Lung (tissue), 12 donors: ENCODE results near the gene GSDME. TPM values are rescaled to one million over a fixed set of nuclear protein-coding genes. Genes with fewer than 3 reads are reported as not detected.

Experiments
- ATAC-seq: fragments of 200-7000 bp; cut with Tn5 transposase; one replicate; pipeline ENCODE4 v1.9.1; 2020; ENCODE audit warnings: moderate number of reproducible peaks; ENCODE audit not compliant: insufficient read depth, low FRiP score
- DNase-seq, 3 donors: peaks; one replicate each; pipeline ENCODE4 v3.0.0-alpha.2; 2013 to 2017
- H3K27ac ChIP-seq, 2 donors: one replicate each; pipeline ENCODE4 v1.5.1; 2013; ENCODE audit warnings: mild to moderate bottlenecking in 2 of 2, moderate library complexity in 2 of 2, control low read depth in 1 of 2, inconsistent platforms in 1 of 2, low read depth in 1 of 2, low read length in 1 of 2
- H3K27me3 ChIP-seq, 3 donors: one replicate each; pipeline ENCODE4 v1.5.1; 2013; ENCODE audit warnings: low read length in 2 of 3; ENCODE audit not compliant: control insufficient read depth in 3 of 3, insufficient read depth in 3 of 3
- H3K36me3 ChIP-seq, 4 donors: one replicate each; pipeline ENCODE4 v1.5.1; 2013; ENCODE audit warnings: low read length in 4 of 4, mild to moderate bottlenecking in 1 of 4, moderate library complexity in 1 of 4; ENCODE audit not compliant: control insufficient read depth in 4 of 4, insufficient read depth in 4 of 4
- H3K4me1 ChIP-seq, 5 donors: one replicate each; pipeline ENCODE4 v1.5.1; 2013; ENCODE audit warnings: low read length in 5 of 5, mild to moderate bottlenecking in 2 of 5, moderate library complexity in 1 of 5; ENCODE audit not compliant: control insufficient read depth in 5 of 5, insufficient read depth in 5 of 5
- H3K4me3 ChIP-seq: one replicate; pipeline ENCODE4 v1.5.1; 2013; ENCODE audit warnings: mild to moderate bottlenecking, control low read depth, moderate library complexity
- H3K9ac ChIP-seq, 2 donors: one replicate each; pipeline ENCODE4 v1.5.1; 2013; ENCODE audit warnings: low read length in 2 of 2, control low read depth in 1 of 2; ENCODE audit not compliant: insufficient read depth in 1 of 2
- H3K9me3 ChIP-seq, 4 donors: one replicate each; pipeline ENCODE4 v1.5.1; 2013; ENCODE audit warnings: low read length in 3 of 4, mild to moderate bottlenecking in 1 of 4, moderate library complexity in 1 of 4; ENCODE audit not compliant: control insufficient read depth in 4 of 4, insufficient read depth in 3 of 4
- CTCF ChIP-seq: IDR thresholded peaks from 2 replicates; pipeline ENCODE4 v1.5.1; 2012; ENCODE audit warnings: mild to moderate bottlenecking; ENCODE audit errors: control extremely low read depth, extremely low read depth
- WGBS, 2 donors: extraction: QIAGEN DNeasy Blood & Tissue Kit; methylation state at CpG; one replicate each; pipeline ENCODE4 v1.1.7; 2013; 5-methylcytosine and 5-hydroxymethylcytosine counted together
- polyA plus RNA-seq, 2 donors: library from polyadenylated mRNA; stranded (reverse); fragments of 200-250 nt; gene quantifications; one replicate each; pipeline ENCODE4 v1.2.1, GENCODE V29; 2013
- total RNA-seq, 2 donors: library from RNA; depleted of rRNA in 1 of 2; stranded (reverse); fragments of >200 nt in 1 of 2; gene quantifications; one replicate each; pipeline ENCODE4 v1.2.1, GENCODE V29; 2014 to 2021
- donor health status: control.
- donor health status: control.
- donor health status: Bipolar disorder and iron deficiency.
- donor health status: healthy.
- donor health status: DM: yes; HTN: yes; CAD: no.

GSDME gene
- total and polyA plus RNA-seq, 4 donors = 3.0 to 16.6 (median 11.4) TPM

GRCh38 chr7:24743471-24743870, 13.8 kb downstream of the GSDME start:
- no peak for DNase-seq
- H3K27me3 ChIP-seq = no peaks in the 10 kb centered on the region
- H3K36me3 ChIP-seq = no peaks in the 10 kb centered on the region
- 88 to 95% methylated on average over 6 of the region's 6 CpGs for WGBS, 2 donors
- no peak for TF ChIP-seq CTCF
- no peak overlapping the region for H3K4me3 ChIP-seq
- H3K9ac ChIP-seq = no peak overlapping the region
- no peak for ATAC-seq
- H3K9me3 ChIP-seq = no peaks in the 10 kb centered on the region
- H3K27ac ChIP-seq = no peak overlapping the region
- H3K4me1 ChIP-seq = no peaks in the 10 kb centered on the region

- no peak for ATAC-seq
- no peak for TF ChIP-seq CTCF
- Histone ChIP-seq H3K27me3 (no peaks in the 10 kb centered on the region), H3K4me1 (no peaks in the 10 kb centered on the region), H3K9ac (no peak overlapping the region), H3K27ac (no peak overlapping the region), H3K36me3 (no peaks in the 10 kb centered on the region), H3K4me3 (no peak overlapping the region), H3K9me3 (no peaks in the 10 kb centered on the region)
- WGBS, 2 donors = 94 to 97% methylated on average over 9 of the region's 9 CpGs
- no peak for DNase-seq
These were observed 14.6 kb downstream of the GSDME start for GRCh38 chr7:24742506-24743162.

- no peak for ATAC-seq
- no peak for DNase-seq
- no peaks in the 10 kb centered on the region for H3K4me1 ChIP-seq
- no peak overlapping the region for H3K27ac ChIP-seq
- no peaks in the 10 kb centered on the region for H3K9me3 ChIP-seq
- no peaks in the 10 kb centered on the region for H3K36me3 ChIP-seq
- H3K9ac ChIP-seq = no peak overlapping the region
- H3K4me3 ChIP-seq = no peak overlapping the region
- TF ChIP-seq CTCF = no peak
- WGBS, 2 donors = 79 to 88% methylated on average over 14 of the region's 14 CpGs
- H3K27me3 ChIP-seq = no peaks in the 10 kb centered on the region
These were observed 15.4 kb downstream of the GSDME start for GRCh38 chr7:24741679-24742505.
